Measurements from ENCODE around the gene NFATC2IP. TPM values are rescaled to one million over a fixed set of nuclear protein-coding genes. Genes with fewer than 3 reads are reported as not detected.

NFATC2IP gene
- total and polyA plus RNA-seq, 2 of the 13 experiments (the other 11 are each of a cell fraction or from before 2014, with no cell fraction given) = 32.1 to 48.5 TPM

DNA sequence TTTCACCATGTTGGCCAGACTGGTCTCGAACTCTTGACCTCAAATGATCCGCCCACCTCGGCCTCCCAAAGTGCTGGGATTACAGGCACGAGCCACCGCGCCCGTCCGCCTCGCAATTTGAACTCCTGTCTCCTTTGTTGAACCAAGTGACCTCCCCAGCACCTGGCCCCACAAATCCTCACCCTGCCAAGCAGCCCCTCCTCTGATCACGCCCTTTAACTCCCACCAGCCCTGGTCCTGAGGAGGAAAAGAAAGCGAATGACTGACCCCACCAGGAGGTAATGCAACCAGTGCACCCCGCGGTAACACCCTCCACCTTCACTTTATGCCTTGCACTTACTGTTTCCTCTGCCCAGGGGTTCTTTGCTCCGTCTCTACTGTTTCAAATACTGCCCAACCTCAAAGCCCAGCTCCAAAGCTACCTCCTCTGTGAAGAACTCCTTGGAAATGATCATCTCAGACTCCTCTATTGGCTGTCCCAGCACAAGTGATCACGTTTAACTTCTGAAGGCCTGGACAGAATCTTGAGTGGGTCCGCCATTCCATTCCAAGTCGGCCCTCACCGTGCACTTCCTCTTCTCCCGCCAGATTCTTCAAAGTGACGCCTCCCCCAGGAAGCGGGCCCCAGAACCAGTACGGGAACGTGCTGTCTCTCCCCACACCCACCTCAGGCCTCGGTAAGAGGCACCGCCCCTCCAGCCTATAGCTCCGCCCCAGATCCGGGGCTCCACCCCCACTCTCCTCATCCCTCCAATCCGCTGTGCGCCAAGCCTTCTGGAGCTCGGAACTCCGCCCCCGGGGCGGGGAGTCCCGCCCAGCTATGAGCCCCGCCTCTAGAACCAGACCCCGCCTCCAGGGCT lies 14.6 kb upstream of the NFATC2IP start (continued):
- TF ChIP-seq ZNF121 (CRISPR knock-in tag; IDR thresholded peaks at IDR 0.05) (0 out of 2 replicates have a peak, but pooled peaks have one; percentile 19), IKZF4 (CRISPR knock-in tag; IDR thresholded peaks at IDR 0.05; ENCODE audit: borderline replicate concordance, low read depth, not compliant biosample characterization) (no peak), SMAD1 (CRISPR knock-in tag; IDR thresholded peaks at IDR 0.05; ENCODE audit: borderline replicate concordance, low read depth) (0 out of 2 replicates have a peak, but pooled peaks have one; percentile 44), SIX4 (CRISPR knock-in tag; IDR thresholded peaks at IDR 0.05) (no peak), SMAD3 (CRISPR knock-in tag; IDR thresholded peaks at IDR 0.05) (no peak), SSRP1 (CRISPR knock-in tag; IDR thresholded peaks at IDR 0.05) (no peak), ZNF772 (CRISPR knock-in tag; IDR thresholded peaks at IDR 0.05) (no peak; the same call in 1 of the 2 replicates), ZNF550 (CRISPR knock-in tag; IDR thresholded peaks at IDR 0.05; ENCODE audit: borderline replicate concordance) (no peak), MAFG (CRISPR knock-in tag; IDR thresholded peaks at IDR 0.05) (no peak), KAT2B (IDR thresholded peaks at IDR 0.05; ENCODE audit: borderline replicate concordance, low read depth, low read length) (no peak), NKX3-1 (CRISPR knock-in tag; IDR thresholded peaks at IDR 0.05) (no peak), NFYB (CRISPR knock-in tag; IDR thresholded peaks at IDR 0.05) (peak; percentile 61; the same call in 1 of the 2 replicates), HNRNPUL1 (IDR thresholded peaks at IDR 0.05; ENCODE audit: low read depth, low read length) (no peak), SMARCE1 (IDR thresholded peaks at IDR 0.05; ENCODE audit: borderline replicate concordance) (no peak), ZNF777 (CRISPR knock-in tag; IDR thresholded peaks at IDR 0.05) (no peak), REL (CRISPR knock-in tag; conservative IDR thresholded peaks at IDR 0.05) (no peak)
- TF ChIP-seq, protein P1, sequence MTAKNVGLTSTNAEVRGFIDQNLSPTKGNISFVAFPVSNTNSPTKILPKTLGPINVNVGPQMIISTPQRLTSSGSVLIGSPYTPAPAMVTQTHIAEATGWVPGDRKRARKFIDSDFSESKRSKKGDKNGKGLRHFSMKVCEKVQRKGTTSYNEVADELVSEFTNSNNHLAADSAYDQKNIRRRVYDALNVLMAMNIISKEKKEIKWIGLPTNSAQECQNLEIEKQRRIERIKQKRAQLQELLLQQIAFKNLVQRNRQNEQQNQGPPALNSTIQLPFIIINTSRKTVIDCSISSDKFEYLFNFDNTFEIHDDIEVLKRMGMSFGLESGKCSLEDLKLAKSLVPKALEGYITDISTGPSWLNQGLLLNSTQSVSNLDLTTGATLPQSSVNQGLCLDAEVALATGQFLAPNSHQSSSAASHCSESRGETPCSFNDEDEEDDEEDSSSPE (CRISPR knock-in tag; IDR thresholded peaks at IDR 0.05) = peak; percentile 85; the same call in 1 of the 2 replicates
- TF ChIP-seq, protein P2, sequence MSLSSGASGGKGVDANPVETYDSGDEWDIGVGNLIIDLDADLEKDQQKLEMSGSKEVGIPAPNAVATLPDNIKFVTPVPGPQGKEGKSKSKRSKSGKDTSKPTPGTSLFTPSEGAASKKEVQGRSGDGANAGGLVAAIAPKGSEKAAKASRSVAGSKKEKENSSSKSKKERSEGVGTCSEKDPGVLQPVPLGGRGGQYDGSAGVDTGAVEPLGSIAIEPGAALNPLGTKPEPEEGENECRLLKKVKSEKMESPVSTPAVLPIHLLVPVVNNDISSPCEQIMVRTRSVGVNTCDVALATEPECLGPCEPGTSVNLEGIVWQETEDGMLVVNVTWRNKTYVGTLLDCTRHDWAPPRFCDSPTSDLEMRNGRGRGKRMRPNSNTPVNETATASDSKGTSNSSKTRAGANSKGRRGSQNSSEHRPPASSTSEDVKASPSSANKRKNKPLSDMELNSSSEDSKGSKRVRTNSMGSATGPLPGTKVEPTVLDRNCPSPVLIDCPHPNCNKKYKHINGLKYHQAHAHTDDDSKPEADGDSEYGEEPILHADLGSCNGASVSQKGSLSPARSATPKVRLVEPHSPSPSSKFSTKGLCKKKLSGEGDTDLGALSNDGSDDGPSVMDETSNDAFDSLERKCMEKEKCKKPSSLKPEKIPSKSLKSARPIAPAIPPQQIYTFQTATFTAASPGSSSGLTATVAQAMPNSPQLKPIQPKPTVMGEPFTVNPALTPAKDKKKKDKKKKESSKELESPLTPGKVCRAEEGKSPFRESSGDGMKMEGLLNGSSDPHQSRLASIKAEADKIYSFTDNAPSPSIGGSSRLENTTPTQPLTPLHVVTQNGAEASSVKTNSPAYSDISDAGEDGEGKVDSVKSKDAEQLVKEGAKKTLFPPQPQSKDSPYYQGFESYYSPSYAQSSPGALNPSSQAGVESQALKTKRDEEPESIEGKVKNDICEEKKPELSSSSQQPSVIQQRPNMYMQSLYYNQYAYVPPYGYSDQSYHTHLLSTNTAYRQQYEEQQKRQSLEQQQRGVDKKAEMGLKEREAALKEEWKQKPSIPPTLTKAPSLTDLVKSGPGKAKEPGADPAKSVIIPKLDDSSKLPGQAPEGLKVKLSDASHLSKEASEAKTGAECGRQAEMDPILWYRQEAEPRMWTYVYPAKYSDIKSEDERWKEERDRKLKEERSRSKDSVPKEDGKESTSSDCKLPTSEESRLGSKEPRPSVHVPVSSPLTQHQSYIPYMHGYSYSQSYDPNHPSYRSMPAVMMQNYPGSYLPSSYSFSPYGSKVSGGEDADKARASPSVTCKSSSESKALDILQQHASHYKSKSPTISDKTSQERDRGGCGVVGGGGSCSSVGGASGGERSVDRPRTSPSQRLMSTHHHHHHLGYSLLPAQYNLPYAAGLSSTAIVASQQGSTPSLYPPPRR (CRISPR knock-in tag; IDR thresholded peaks at IDR 0.05; ENCODE audit: borderline replicate concordance) = no peak
- TF ChIP-seq, protein P3, sequence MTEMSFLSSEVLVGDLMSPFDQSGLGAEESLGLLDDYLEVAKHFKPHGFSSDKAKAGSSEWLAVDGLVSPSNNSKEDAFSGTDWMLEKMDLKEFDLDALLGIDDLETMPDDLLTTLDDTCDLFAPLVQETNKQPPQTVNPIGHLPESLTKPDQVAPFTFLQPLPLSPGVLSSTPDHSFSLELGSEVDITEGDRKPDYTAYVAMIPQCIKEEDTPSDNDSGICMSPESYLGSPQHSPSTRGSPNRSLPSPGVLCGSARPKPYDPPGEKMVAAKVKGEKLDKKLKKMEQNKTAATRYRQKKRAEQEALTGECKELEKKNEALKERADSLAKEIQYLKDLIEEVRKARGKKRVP (CRISPR knock-in tag; IDR thresholded peaks at IDR 0.05) = no peak; a peak in 1 of 4 replicates
- TF ChIP-seq, protein P4, sequence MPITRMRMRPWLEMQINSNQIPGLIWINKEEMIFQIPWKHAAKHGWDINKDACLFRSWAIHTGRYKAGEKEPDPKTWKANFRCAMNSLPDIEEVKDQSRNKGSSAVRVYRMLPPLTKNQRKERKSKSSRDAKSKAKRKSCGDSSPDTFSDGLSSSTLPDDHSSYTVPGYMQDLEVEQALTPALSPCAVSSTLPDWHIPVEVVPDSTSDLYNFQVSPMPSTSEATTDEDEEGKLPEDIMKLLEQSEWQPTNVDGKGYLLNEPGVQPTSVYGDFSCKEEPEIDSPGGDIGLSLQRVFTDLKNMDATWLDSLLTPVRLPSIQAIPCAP (CRISPR knock-in tag; IDR thresholded peaks at IDR 0.05; ENCODE audit: low read depth) = 0 out of 2 replicates have a peak, but pooled peaks have one; percentile 39
- TF ChIP-seq, protein P5, sequence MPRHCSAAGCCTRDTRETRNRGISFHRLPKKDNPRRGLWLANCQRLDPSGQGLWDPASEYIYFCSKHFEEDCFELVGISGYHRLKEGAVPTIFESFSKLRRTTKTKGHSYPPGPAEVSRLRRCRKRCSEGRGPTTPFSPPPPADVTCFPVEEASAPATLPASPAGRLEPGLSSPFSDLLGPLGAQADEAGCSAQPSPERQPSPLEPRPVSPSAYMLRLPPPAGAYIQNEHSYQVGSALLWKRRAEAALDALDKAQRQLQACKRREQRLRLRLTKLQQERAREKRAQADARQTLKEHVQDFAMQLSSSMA (CRISPR knock-in tag; IDR thresholded peaks at IDR 0.05) = peak; percentile 73; the same call in 1 of the 2 replicates

Data from HepG2 (cell line).